Uterus (tissue), 4 donors: Measurements from ENCODE around the gene SLC22A7. TPM values are rescaled to one million over a fixed set of nuclear protein-coding genes. Genes with fewer than 3 reads are reported as not detected.

ENCODE experiments used
- DNase-seq, 2 donors: peaks; one replicate each; pipeline ENCODE4 v3.0.0-alpha.2; 2019 to 2020
- H3K27ac ChIP-seq, 2 donors: fragments of 200-600 bp; sonication (generic); 1 replicate in 1 of 2; 2 replicates in 1 of 2; pipeline ENCODE4 v1.5.1; 2016 to 2018
- H3K27me3 ChIP-seq, 2 donors: fragments of 200-600 bp; sonication (generic); one replicate each; pipeline ENCODE4 v1.5.1; 2018 to 2019; ENCODE audit warnings: control low read depth in 1 of 2
- H3K36me3 ChIP-seq, 2 donors: fragments of 200-600 bp; sonication (generic); one replicate each; pipeline ENCODE4 v1.5.1; 2019; ENCODE audit warnings: control low read depth in 1 of 2
- H3K4me1 ChIP-seq, 2 donors: fragments of 200-600 bp; sonication (generic); one replicate each; pipeline ENCODE4 v1.5.1; 2018 to 2019; ENCODE audit warnings: control low read depth in 1 of 2
- H3K4me3 ChIP-seq, 2 donors: fragments of 200-600 bp; sonication (generic); 1 replicate in 1 of 2; 2 replicates in 1 of 2; pipeline ENCODE4 v1.5.1; 2018 to 2019; ENCODE audit warnings: mild to moderate bottlenecking in 1 of 2
- H3K9me3 ChIP-seq, 2 donors: fragments of 200-600 bp; sonication (generic); one replicate each; pipeline ENCODE4 v1.5.1; 2019; ENCODE audit warnings: control low read depth in 1 of 2
- POLR2A ChIP-seq, 2 donors: fragments of 450-650 bp; IDR thresholded peaks; one replicate each; pipeline ENCODE4 v1.6.1; 2016; ENCODE audit warnings: antibody characterized with exemption in 2 of 2, mild to moderate bottlenecking in 1 of 2, moderate library complexity in 1 of 2
- intact Hi-C: fragments of 100-400 bp; cut with DNase I; formaldehyde crosslinking; loops from one replicate; pipeline ENCODE4 v1.15.1; 2023; ENCODE audit warnings: low total_unique reads
- total RNA-seq, 4 donors: library from RNA; depleted of rRNA in 3 of 4; stranded (reverse); fragments of >200 nt in 3 of 4; gene quantifications; one replicate each; pipeline versions ENCODE4 v1.1.0 to v1.2.4, GENCODE V29; 2014 to 2023
- TF ChIP-seq, protein P1 (sequence below), 4 experiments: fragments of 200-600 bp in 2 of 4; fragments of 450-650 bp in 2 of 4; sonication (generic) in 2 of 4; IDR thresholded peaks; one replicate each; pipeline ENCODE4 v1.5.1; 2016 to 2019; ENCODE audit warnings: antibody characterized with exemption in 4 of 4, mild to moderate bottlenecking in 2 of 4, moderate library complexity in 1 of 4
- donor health status: DM: yes; HTN: yes; CAD: no.

Gene SLC22A7
- total RNA-seq, 4 donors from 2014 or later, result not detected

- no peaks in the 10 kb centered on the region for H3K27me3 ChIP-seq
- no peak overlapping the region for H3K27ac ChIP-seq
- H3K4me3 ChIP-seq, result no peak overlapping the region
- no peaks in the 10 kb centered on the region for H3K36me3 ChIP-seq
- H3K4me1 ChIP-seq, result peaks cover 0 to 5% of the 10 kb centered on the region in 2 donors
- no peak for DNase-seq
- intact Hi-C loops, result no loop called here
- H3K9me3 ChIP-seq, result no peaks in the 10 kb centered on the region
- no peak for TF ChIP-seq POLR2A (IDR thresholded peaks at IDR 0.05)
- TF ChIP-seq, protein P1, sequence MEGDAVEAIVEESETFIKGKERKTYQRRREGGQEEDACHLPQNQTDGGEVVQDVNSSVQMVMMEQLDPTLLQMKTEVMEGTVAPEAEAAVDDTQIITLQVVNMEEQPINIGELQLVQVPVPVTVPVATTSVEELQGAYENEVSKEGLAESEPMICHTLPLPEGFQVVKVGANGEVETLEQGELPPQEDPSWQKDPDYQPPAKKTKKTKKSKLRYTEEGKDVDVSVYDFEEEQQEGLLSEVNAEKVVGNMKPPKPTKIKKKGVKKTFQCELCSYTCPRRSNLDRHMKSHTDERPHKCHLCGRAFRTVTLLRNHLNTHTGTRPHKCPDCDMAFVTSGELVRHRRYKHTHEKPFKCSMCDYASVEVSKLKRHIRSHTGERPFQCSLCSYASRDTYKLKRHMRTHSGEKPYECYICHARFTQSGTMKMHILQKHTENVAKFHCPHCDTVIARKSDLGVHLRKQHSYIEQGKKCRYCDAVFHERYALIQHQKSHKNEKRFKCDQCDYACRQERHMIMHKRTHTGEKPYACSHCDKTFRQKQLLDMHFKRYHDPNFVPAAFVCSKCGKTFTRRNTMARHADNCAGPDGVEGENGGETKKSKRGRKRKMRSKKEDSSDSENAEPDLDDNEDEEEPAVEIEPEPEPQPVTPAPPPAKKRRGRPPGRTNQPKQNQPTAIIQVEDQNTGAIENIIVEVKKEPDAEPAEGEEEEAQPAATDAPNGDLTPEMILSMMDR (IDR thresholded peaks at IDR 0.05), result no peak
Observed at GRCh38 chr6:43308990-43309477, 11.0 kb downstream of the SLC22A7 start.

- intact Hi-C loops, result no loop called here
- H3K4me1 ChIP-seq, result peaks cover 0 to 5% of the 10 kb centered on the region in 2 donors
- no peak overlapping the region for H3K4me3 ChIP-seq
- DNase-seq, result no peak
- no peaks in the 10 kb centered on the region for H3K9me3 ChIP-seq
- TF ChIP-seq POLR2A (IDR thresholded peaks at IDR 0.05), result no peak
- TF ChIP-seq, protein P1 (IDR thresholded peaks at IDR 0.05), result no peak
- no peak overlapping the region for H3K27ac ChIP-seq
- no peaks in the 10 kb centered on the region for H3K36me3 ChIP-seq
- H3K27me3 ChIP-seq, result no peaks in the 10 kb centered on the region
Observed at GRCh38 chr6:43310134-43310533, 12.1 kb downstream of the SLC22A7 start.

- Histone ChIP-seq H3K9me3 (no peaks in the 10 kb centered on the region), H3K27ac (no peak overlapping the region), H3K27me3 (no peaks in the 10 kb centered on the region), H3K4me3 (no peak overlapping the region), H3K4me1 (peaks cover 0 to 5% of the 10 kb centered on the region in 2 donors), H3K36me3 (no peaks in the 10 kb centered on the region)
- intact Hi-C loops, result no loop called here
- no peak for DNase-seq
- TF ChIP-seq, protein P1 (IDR thresholded peaks at IDR 0.05), result no peak
- TF ChIP-seq POLR2A (IDR thresholded peaks at IDR 0.05), result no peak
Observed at GRCh38 chr6:43310624-43311023, 12.6 kb downstream of the SLC22A7 start.

GRCh38 chr6:43311666-43312065 lies 13.6 kb downstream of the SLC22A7 start:
- intact Hi-C loops, result no loop called here
- no peaks in the 10 kb centered on the region for H3K36me3 ChIP-seq

GRCh38 chr6:43313813-43314212 lies 15.8 kb downstream of the SLC22A7 start:
- Histone ChIP-seq H3K36me3 (no peaks in the 10 kb centered on the region), H3K4me1 (peaks cover 0 to under 1% of the 10 kb centered on the region in 2 donors), H3K27ac (no peak overlapping the region), H3K9me3 (no peaks in the 10 kb centered on the region), H3K4me3 (no peak overlapping the region), H3K27me3 (no peaks in the 10 kb centered on the region)
- TF ChIP-seq POLR2A (IDR thresholded peaks at IDR 0.05), result no peak
- TF ChIP-seq, protein P1 (IDR thresholded peaks at IDR 0.05), result no peak
- intact Hi-C loops, result no loop called here
- no peak for DNase-seq

More at GRCh38 chr6:43311666-43312065, 13.6 kb downstream of the SLC22A7 start:
- H3K9me3 ChIP-seq, result no peaks in the 10 kb centered on the region
- H3K27me3 ChIP-seq, result no peaks in the 10 kb centered on the region
- DNase-seq, result no peak
- no peak for TF ChIP-seq POLR2A (IDR thresholded peaks at IDR 0.05)
- TF ChIP-seq, protein P1 (IDR thresholded peaks at IDR 0.05), result no peak
- peaks cover 0 to 5% of the 10 kb centered on the region in 2 donors for H3K4me1 ChIP-seq
- H3K27ac ChIP-seq, result no peak overlapping the region
- no peak overlapping the region for H3K4me3 ChIP-seq
